Trophoblast cell (in vitro differentiated cells and primary cell): ENCODE results near the gene BCL3.
A peak's percentile ranks its signal among the peaks of the same experiment; 100 is the strongest.

Experiments
- DNase-seq, 2 donors: peaks; one replicate each; pipeline ENCODE4 v3.0.0-alpha.2; 2016
- H2AFZ ChIP-seq: 2 replicates; pipeline ENCODE4 v1.6.1; 2013; ENCODE audit warnings: low read length, moderate library complexity, mild to moderate bottlenecking; ENCODE audit not compliant: insufficient read depth, poor library complexity
- H2AK5ac ChIP-seq: 2 replicates; pipeline ENCODE4 v1.6.1; 2013; ENCODE audit warnings: mild to moderate bottlenecking, low read length
- H2BK120ac ChIP-seq: 2 replicates; pipeline ENCODE4 v1.6.1; 2013; ENCODE audit warnings: low read length, mild to moderate bottlenecking, moderate library complexity; ENCODE audit not compliant: insufficient read depth, poor library complexity
- H2BK12ac ChIP-seq: 2 replicates; pipeline ENCODE4 v1.6.1; 2013; ENCODE audit warnings: mild to moderate bottlenecking, low read length, moderate library complexity
- H2BK5ac ChIP-seq: 2 replicates; pipeline ENCODE4 v1.6.1; 2013; ENCODE audit warnings: low read length, low read depth, moderate library complexity, mild to moderate bottlenecking; ENCODE audit not compliant: poor library complexity
- H3K14ac ChIP-seq: 2 replicates; pipeline ENCODE4 v1.6.1; 2013; ENCODE audit warnings: mild to moderate bottlenecking, low read length
- H3K18ac ChIP-seq: 2 replicates; pipeline ENCODE4 v1.6.1; 2013; ENCODE audit warnings: mild to moderate bottlenecking, low read length
- H3K23ac ChIP-seq: 2 replicates; pipeline ENCODE4 v1.6.1; 2013; ENCODE audit warnings: low read length
- H3K27ac ChIP-seq: 2 replicates; pipeline ENCODE4 v1.5.1; 2013; ENCODE audit warnings: low read depth, mild to moderate bottlenecking, inconsistent platforms, low read length, moderate library complexity
- H3K27me3 ChIP-seq: 2 replicates; pipeline ENCODE4 v1.6.1; 2013; ENCODE audit warnings: inconsistent platforms, mild to moderate bottlenecking, low read length, moderate library complexity; ENCODE audit not compliant: insufficient read depth
- H3K36me3 ChIP-seq, 2 experiments: 1 replicate in 1 of 2; 2 replicates in 1 of 2; pipeline ENCODE4 v1.6.1; 2013; ENCODE audit warnings: low read length in 2 of 2, mild to moderate bottlenecking in 2 of 2, moderate library complexity in 1 of 2; ENCODE audit not compliant: insufficient read depth in 2 of 2, control insufficient read depth in 1 of 2
- H3K4ac ChIP-seq: 2 replicates; pipeline ENCODE4 v1.6.1; 2013; ENCODE audit warnings: low read depth, mild to moderate bottlenecking, low read length, moderate library complexity
- H3K4me1 ChIP-seq, 2 experiments: 1 replicate in 1 of 2; 2 replicates in 1 of 2; pipeline ENCODE4 v1.6.1; 2013; ENCODE audit warnings: low read length in 2 of 2, mild to moderate bottlenecking in 2 of 2, moderate library complexity in 1 of 2; ENCODE audit not compliant: insufficient read depth in 2 of 2, control insufficient read depth in 1 of 2
- H3K4me2 ChIP-seq: 2 replicates; pipeline ENCODE4 v1.6.1; 2013; ENCODE audit warnings: inconsistent platforms, mild to moderate bottlenecking, low read length, moderate library complexity
- H3K4me3 ChIP-seq: 2 replicates; pipeline ENCODE4 v1.5.1; 2013; ENCODE audit warnings: mild to moderate bottlenecking, low read depth, low read length, inconsistent platforms
- H3K79me1 ChIP-seq: one replicate; pipeline ENCODE4 v1.6.1; 2013; ENCODE audit warnings: low read length
- H3K79me2 ChIP-seq: 2 replicates; pipeline ENCODE4 v1.6.1; 2013; ENCODE audit warnings: low read length, mild to moderate bottlenecking; ENCODE audit not compliant: control insufficient read depth, insufficient read depth, poor library complexity
- H3K9ac ChIP-seq: 2 replicates; pipeline ENCODE4 v1.6.1; 2013; ENCODE audit warnings: mild to moderate bottlenecking, low read length
- H3K9me3 ChIP-seq: 2 replicates; pipeline ENCODE4 v1.6.1; 2013; ENCODE audit warnings: low read depth, mild to moderate bottlenecking, control low read depth, inconsistent platforms, low read length; ENCODE audit not compliant: insufficient read depth
- H4K12ac ChIP-seq: 2 replicates; pipeline ENCODE4 v1.6.1; 2013; ENCODE audit warnings: low read depth, mild to moderate bottlenecking, low read length, moderate library complexity
- H4K8ac ChIP-seq: 2 replicates; pipeline ENCODE4 v1.6.1; 2013; ENCODE audit warnings: low read depth, mild to moderate bottlenecking, low read length, moderate library complexity
- H4K91ac ChIP-seq: one replicate; pipeline ENCODE4 v1.6.1; 2013; ENCODE audit warnings: low read depth, mild to moderate bottlenecking, low read length, moderate library complexity
- WGBS: extraction: QIAGEN DNeasy Blood & Tissue Kit; methylation state at CpG from one replicate; pipeline ENCODE4 v1.1.7; 2013; ENCODE audit warnings: missing lambda C conversion rate; ENCODE audit not compliant: insufficient read length, insufficient coverage; ENCODE audit errors: extremely low coverage; 5-methylcytosine and 5-hydroxymethylcytosine counted together

BCL3 gene

DNA sequence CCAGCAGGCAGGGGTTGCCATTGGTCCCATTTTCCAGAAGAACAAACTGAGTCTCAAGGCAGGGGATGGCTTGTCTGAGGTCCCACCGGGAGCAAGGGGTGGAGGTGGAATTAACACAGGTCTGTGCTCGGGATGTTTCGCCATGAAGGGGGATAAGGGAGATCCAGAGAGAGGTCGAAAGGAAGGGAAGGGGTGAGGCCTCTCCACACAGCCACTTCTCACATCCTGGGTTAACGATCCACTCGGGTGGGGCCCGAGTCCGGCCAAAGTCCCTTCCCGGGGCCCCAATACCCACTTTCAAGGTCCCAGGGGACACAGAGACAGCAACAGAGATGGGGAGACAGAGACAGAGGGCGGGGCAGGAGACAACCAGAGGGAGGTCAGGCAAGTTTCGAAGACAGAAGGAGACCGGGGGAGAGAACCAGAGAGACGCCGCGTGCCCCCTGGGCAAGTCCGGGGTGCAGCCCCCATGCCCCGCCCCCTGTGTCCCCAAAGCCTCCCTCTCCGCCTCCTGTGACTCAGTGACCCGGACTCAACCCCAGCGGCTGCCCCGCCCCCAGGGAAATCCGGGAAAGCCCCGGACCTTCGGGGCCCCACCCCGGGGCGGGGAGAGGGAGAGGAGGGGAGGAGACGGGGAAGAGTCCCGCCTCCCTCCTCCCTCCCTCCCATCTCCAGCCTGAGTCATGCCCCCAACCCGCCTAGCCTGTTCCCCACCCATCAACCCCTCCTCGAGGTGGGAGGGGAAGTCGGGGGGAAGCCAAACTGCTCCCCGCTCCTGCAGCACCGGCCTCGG is 1.4 kb upstream of the BCL3 start:
- H2BK12ac ChIP-seq = peak overlapping the region; percentile 48
- no peaks in the 10 kb centered on the region for H3K79me2 ChIP-seq
- peak; percentile 86 to 91 for DNase-seq
- peak overlapping the region; percentile 56 for H2AFZ ChIP-seq
- peak overlapping the region; percentile 36 for H4K91ac ChIP-seq
- H3K27ac ChIP-seq = no peak overlapping the region
- no peak overlapping the region for H3K14ac ChIP-seq
- H3K36me3 ChIP-seq = no peaks in the 10 kb centered on the region
- peak overlapping the region; percentile 39 for H2BK120ac ChIP-seq
- peak overlapping the region; percentile 39 for H4K12ac ChIP-seq
- peak overlapping the region; percentile 38 for H3K18ac ChIP-seq
- no CpG with 5 or more reads among the region's 34 CpGs for WGBS
- H3K4me2 ChIP-seq = peak overlapping the region; percentile 80
- H3K4me3 ChIP-seq = no peak overlapping the region
- no peak overlapping the region for H3K23ac ChIP-seq
- peaks cover 6% of the 10 kb centered on the region for H3K9me3 ChIP-seq
- H3K79me1 ChIP-seq = no peaks in the 10 kb centered on the region
- H2BK5ac ChIP-seq = no peak overlapping the region
- H3K9ac ChIP-seq = no peak overlapping the region
- H3K4ac ChIP-seq = no peak overlapping the region
- peaks cover 6% of the 10 kb centered on the region for H3K27me3 ChIP-seq
- H3K4me1 ChIP-seq = peaks cover 8 to 9% of the 10 kb centered on the region in 2 experiments
- no peak overlapping the region for H4K8ac ChIP-seq
- H2AK5ac ChIP-seq = no peak overlapping the region

DNA sequence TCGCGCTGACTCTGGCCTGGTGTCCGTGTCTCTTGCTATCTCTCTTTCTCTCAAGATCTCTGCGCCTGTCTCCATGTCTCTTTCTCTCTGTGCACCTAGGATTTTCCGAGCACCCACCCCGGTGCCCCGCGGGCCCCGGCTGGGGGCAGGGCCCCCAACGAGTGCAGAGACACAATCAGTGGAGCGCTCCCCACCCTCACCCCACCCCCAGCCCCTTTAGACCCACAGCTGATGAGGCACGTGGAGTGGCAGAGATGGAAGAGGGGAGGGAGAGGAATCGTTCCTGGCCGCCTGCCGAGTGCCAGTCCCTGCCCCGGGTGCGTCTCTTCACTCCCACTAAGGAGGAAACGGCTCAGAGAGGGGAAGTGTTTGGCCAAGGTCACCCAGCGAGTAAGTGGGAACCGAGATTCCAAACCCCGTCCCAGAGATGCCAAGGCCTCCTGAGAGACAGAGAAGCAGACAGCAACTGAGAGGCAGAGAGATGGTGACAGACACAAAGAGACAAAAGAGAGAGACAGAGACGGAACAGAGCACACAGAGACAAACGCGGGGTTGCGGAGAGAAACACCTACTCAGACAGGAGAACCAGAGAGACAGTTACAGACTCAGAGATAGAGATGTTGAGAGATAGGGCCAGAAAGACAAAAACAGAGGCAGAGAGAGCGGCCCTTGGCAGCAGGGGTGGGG is 626 bp upstream of the BCL3 start:
- no CpG with 5 or more reads among the region's 26 CpGs for WGBS
- no peak overlapping the region for H2BK12ac ChIP-seq

DNA sequence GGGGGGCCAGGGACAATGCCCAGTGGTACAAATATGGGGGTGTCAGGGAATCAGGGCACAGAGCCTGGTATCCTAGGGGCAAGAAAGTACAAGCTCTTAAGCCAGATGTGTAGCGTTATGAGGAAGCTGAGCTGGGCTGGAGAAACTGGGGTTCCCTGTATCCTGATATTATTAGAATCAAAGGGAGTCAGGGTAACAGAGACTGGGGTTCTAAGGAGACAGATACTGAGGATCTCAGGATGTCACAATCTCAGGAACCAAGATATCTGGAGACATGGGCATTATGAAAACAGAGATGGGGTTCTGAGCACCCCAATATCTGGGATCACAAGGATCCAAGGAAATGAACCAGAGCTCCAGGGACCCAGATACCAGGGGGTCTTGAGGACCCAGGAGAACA is 784 bp downstream of the BCL3 start:
- no peaks in the 10 kb centered on the region for H3K79me2 ChIP-seq

More for the DNA sequence above, 626 bp upstream of the BCL3 start:
- peak overlapping the region; percentile 29 for H2BK5ac ChIP-seq
- H3K9me3 ChIP-seq = peaks cover 6% of the 10 kb centered on the region
- peak overlapping the region; percentile 5 for H4K8ac ChIP-seq
- peaks cover 6% of the 10 kb centered on the region for H3K27me3 ChIP-seq
- no peaks in the 10 kb centered on the region for H3K36me3 ChIP-seq
- no peaks in the 10 kb centered on the region for H3K79me2 ChIP-seq
- peak overlapping the region; percentile 53 for H4K91ac ChIP-seq
- H3K4me3 ChIP-seq = no peak overlapping the region
- no peak overlapping the region for H2AK5ac ChIP-seq
- H3K4ac ChIP-seq = no peak overlapping the region
- H2AFZ ChIP-seq = peak overlapping the region; percentile 19
- H4K12ac ChIP-seq = no peak overlapping the region
- no peak overlapping the region for H3K23ac ChIP-seq
- H2BK120ac ChIP-seq = no peak overlapping the region
- peak overlapping the region; percentile 80 for H3K4me2 ChIP-seq
- H3K18ac ChIP-seq = no peak overlapping the region
- H3K4me1 ChIP-seq = peaks cover 4 to 5% of the 10 kb centered on the region in 2 experiments
- H3K14ac ChIP-seq = no peak overlapping the region
- no peak overlapping the region for H3K27ac ChIP-seq
- peak; percentile 40 to 68 for DNase-seq
- H3K9ac ChIP-seq = no peak overlapping the region
- H3K79me1 ChIP-seq = no peaks in the 10 kb centered on the region

GRCh38 chr19:44749994-44750393 is 1.5 kb downstream of the BCL3 start:
- Histone ChIP-seq H2AK5ac (no peak overlapping the region), H3K79me2 (no peaks in the 10 kb centered on the region), H3K36me3 (no peaks in the 10 kb centered on the region), H2AFZ (no peak overlapping the region), H2BK5ac (no peak overlapping the region), H4K91ac (no peak overlapping the region), H2BK120ac (no peak overlapping the region), H3K27me3 (peaks cover 8% of the 10 kb centered on the region), H3K14ac (no peak overlapping the region), H3K79me1 (peaks cover 3% of the 10 kb centered on the region), H3K4me1 (peaks cover 15 to 19% of the 10 kb centered on the region in 2 experiments), H3K18ac (no peak overlapping the region), H3K9me3 (peaks cover 6% of the 10 kb centered on the region), H3K4ac (no peak overlapping the region), H3K4me2 (no peak overlapping the region), H4K8ac (no peak overlapping the region), H2BK12ac (no peak overlapping the region), H4K12ac (no peak overlapping the region), H3K4me3 (no peak overlapping the region), H3K23ac (no peak overlapping the region), H3K27ac (no peak overlapping the region), H3K9ac (no peak overlapping the region)
- no CpG with 5 or more reads among the region's 10 CpGs for WGBS
- no peak for DNase-seq

More for the DNA sequence above, 784 bp downstream of the BCL3 start:
- H3K4me1 ChIP-seq = peaks cover 15% of the 10 kb centered on the region in 2 experiments
- H2AFZ ChIP-seq = no peak overlapping the region
- H3K79me1 ChIP-seq = peaks cover 3% of the 10 kb centered on the region
- H4K8ac ChIP-seq = no peak overlapping the region
- peaks cover 6% of the 10 kb centered on the region for H3K27me3 ChIP-seq
- H2AK5ac ChIP-seq = no peak overlapping the region
- H2BK120ac ChIP-seq = no peak overlapping the region
- DNase-seq = no peak
- no peak overlapping the region for H3K4me3 ChIP-seq
- WGBS = no CpG with 5 or more reads among the region's 1 CpG
- no peak overlapping the region for H4K12ac ChIP-seq
- H3K4me2 ChIP-seq = no peak overlapping the region
- H3K9ac ChIP-seq = no peak overlapping the region
- H3K36me3 ChIP-seq = no peaks in the 10 kb centered on the region
- no peak overlapping the region for H3K23ac ChIP-seq
- no peak overlapping the region for H3K4ac ChIP-seq
- no peak overlapping the region for H2BK12ac ChIP-seq
- H3K27ac ChIP-seq = no peak overlapping the region
- H3K18ac ChIP-seq = no peak overlapping the region
- no peak overlapping the region for H4K91ac ChIP-seq
- H2BK5ac ChIP-seq = no peak overlapping the region
- peaks cover 6% of the 10 kb centered on the region for H3K9me3 ChIP-seq
- no peak overlapping the region for H3K14ac ChIP-seq
